Measurements from ENCODE around the gene STK17A. TPM values are rescaled to one million over a fixed set of nuclear protein-coding genes. Genes with fewer than 3 reads are reported as not detected.

The STK17A gene
- total and polyA plus RNA-seq, 2 donors from 2014 or later, result 12.8 to 15.5 TPM

- no peaks in the 10 kb centered on the region for H3K27me3 ChIP-seq (ENCODE audit: control insufficient read depth, insufficient read depth, low read length)
- no peaks in the 10 kb centered on the region for H3K9me3 ChIP-seq (ENCODE audit: control insufficient read depth in 2 of 3, insufficient read depth in 1 of 3, low read length in 3 of 3)
- no peak overlapping the region for H3K27ac ChIP-seq (ENCODE audit: low read depth in 2 of 2, low read length in 2 of 2)
- peaks cover 0 to 3% (median 0%) of the 10 kb centered on the region in 3 donors for H3K36me3 ChIP-seq (ENCODE audit: control insufficient read depth in 2 of 3, insufficient read depth in 3 of 3, low read length in 3 of 3)
- FAIRE-seq (no peak), DNase-seq (no peak)
- H3K9ac ChIP-seq (ENCODE audit: low read length in 3 of 3), result peak overlapping the region in 1 of 3 donors; percentile 32
- intact Hi-C loops (cut with DNase I), result no loop called here
- H3K4me3 ChIP-seq (ENCODE audit: low read length in 3 of 3), result no peak overlapping the region
- TF ChIP-seq CTCF (IDR thresholded peaks at IDR 0.05; ENCODE audit: borderline replicate concordance, extremely low read depth, insufficient read depth), result no peak
- H3K4me1 ChIP-seq (ENCODE audit: control insufficient read depth in 2 of 3, insufficient read depth in 2 of 3, low read depth in 1 of 3, low read length in 3 of 3), result peaks cover 2 to 45% (median 26%) of the 10 kb centered on the region in 3 donors
Observed at GRCh38 chr7:43649755-43650274, 66.9 kb downstream of the STK17A start.

GRCh38 chr7:43650457-43651052, 67.6 kb downstream of the STK17A start:
- FAIRE-seq, result no peak

GRCh38 chr7:43652364-43652763, 69.5 kb downstream of the STK17A start:
- peaks cover 0 to 32% (median 16%) of the 10 kb centered on the region in 3 donors for H3K4me1 ChIP-seq (ENCODE audit: control insufficient read depth in 2 of 3, insufficient read depth in 2 of 3, low read depth in 1 of 3, low read length in 3 of 3)
- no peak overlapping the region for H3K4me3 ChIP-seq (ENCODE audit: low read length in 3 of 3)
- TF ChIP-seq CTCF (IDR thresholded peaks at IDR 0.05; ENCODE audit: borderline replicate concordance, extremely low read depth, insufficient read depth), result no peak
- FAIRE-seq, result no peak
- no peak for DNase-seq
- intact Hi-C loops (cut with DNase I), result no loop called here
- H3K9me3 ChIP-seq (ENCODE audit: control insufficient read depth in 2 of 3, insufficient read depth in 1 of 3, low read length in 3 of 3), result no peaks in the 10 kb centered on the region
- no peaks in the 10 kb centered on the region for H3K36me3 ChIP-seq (ENCODE audit: control insufficient read depth in 2 of 3, insufficient read depth in 3 of 3, low read length in 3 of 3)
- no peak overlapping the region for H3K27ac ChIP-seq (ENCODE audit: low read depth in 2 of 2, low read length in 2 of 2)
- H3K27me3 ChIP-seq (ENCODE audit: control insufficient read depth, insufficient read depth, low read length), result no peaks in the 10 kb centered on the region
- H3K9ac ChIP-seq (ENCODE audit: low read length in 3 of 3), result no peak overlapping the region

More at GRCh38 chr7:43650457-43651052, 67.6 kb downstream of the STK17A start:
- intact Hi-C loops (cut with DNase I), result no loop called here
- TF ChIP-seq CTCF (IDR thresholded peaks at IDR 0.05; ENCODE audit: borderline replicate concordance, extremely low read depth, insufficient read depth), result no peak
- no peak for DNase-seq
- no peaks in the 10 kb centered on the region for H3K9me3 ChIP-seq (ENCODE audit: control insufficient read depth in 2 of 3, insufficient read depth in 1 of 3, low read length in 3 of 3)
- H3K27ac ChIP-seq (ENCODE audit: low read depth in 2 of 2, low read length in 2 of 2), result peak overlapping the region; percentile 11 to 12
- peaks cover 2 to 45% (median 26%) of the 10 kb centered on the region in 3 donors for H3K4me1 ChIP-seq (ENCODE audit: control insufficient read depth in 2 of 3, insufficient read depth in 2 of 3, low read depth in 1 of 3, low read length in 3 of 3)
- no peaks in the 10 kb centered on the region for H3K27me3 ChIP-seq (ENCODE audit: control insufficient read depth, insufficient read depth, low read length)
- H3K4me3 ChIP-seq (ENCODE audit: low read length in 3 of 3), result no peak overlapping the region
- peak overlapping the region in 1 of 3 donors; percentile 32 for H3K9ac ChIP-seq (ENCODE audit: low read length in 3 of 3)
- peaks cover 0 to 3% (median 0%) of the 10 kb centered on the region in 3 donors for H3K36me3 ChIP-seq (ENCODE audit: control insufficient read depth in 2 of 3, insufficient read depth in 3 of 3, low read length in 3 of 3)
